ENCODE measurements around the gene USP31.

Gene USP31

DNA sequence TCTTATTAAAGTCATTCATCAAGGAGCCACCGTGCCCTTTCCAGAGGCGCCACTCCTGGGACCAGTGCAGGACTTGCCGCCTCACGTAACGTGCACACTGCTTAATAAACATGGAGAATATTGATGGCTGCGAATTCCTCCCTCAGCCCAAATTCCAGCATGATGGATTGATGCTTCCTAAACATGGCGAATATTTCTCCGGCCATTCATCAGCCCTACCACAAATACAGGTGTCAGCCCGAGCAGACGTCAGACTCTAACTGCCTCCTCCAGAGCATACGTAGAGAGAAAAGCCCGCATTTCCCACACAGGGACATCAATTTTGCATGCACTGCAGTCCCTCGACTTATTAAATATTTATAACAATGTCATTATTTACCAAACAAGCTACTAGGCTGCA, 97.0 kb downstream of the USP31 start:
- no peak overlapping the region for H3K4me3 Mint-ChIP-seq
- DNase-seq (ENCODE audit: low spot score in 2 of 2) (no peak), ATAC-seq (no peak)
- H3K4me1 Mint-ChIP-seq: no peaks in the 10 kb centered on the region
- no peaks in the 10 kb centered on the region for H3K9me3 Mint-ChIP-seq
- H3K27ac Mint-ChIP-seq: no peak overlapping the region
- H3K36me3 Mint-ChIP-seq: no peaks in the 10 kb centered on the region

- DNase-seq (ENCODE audit: low spot score in 2 of 2) (no peak), ATAC-seq (no peak)
- Mint-ChIP-seq H3K27ac (no peak overlapping the region), H3K4me3 (no peak overlapping the region), H3K36me3 (no peaks in the 10 kb centered on the region), H3K4me1 (no peaks in the 10 kb centered on the region), H3K9me3 (no peaks in the 10 kb centered on the region)
Observed at GRCh38 chr16:23051587-23051986, 97.7 kb downstream of the USP31 start.

DNA sequence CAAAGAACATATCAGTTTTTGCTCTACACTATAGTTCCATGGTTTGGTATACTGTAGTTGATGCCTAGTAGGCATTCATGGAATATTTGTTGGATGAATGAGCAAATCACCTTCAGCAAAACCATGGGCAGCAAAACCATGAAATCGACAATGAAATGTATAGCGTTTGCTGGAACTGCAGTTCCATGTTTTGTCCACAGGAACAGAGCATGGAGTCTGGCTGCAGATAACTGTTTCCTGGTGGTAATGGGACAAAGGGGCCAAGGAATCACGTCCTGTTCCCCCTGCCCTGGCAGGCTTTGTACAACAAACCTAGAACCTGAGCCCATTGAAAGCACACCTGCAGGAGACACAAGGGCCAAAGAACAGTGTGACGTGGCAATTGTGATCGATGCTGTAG, 101.1 kb downstream of the USP31 start:
- ATAC-seq: no peak
- no peak for DNase-seq (ENCODE audit: low spot score in 2 of 2)
- Mint-ChIP-seq H3K4me3 (no peak overlapping the region), H3K36me3 (no peaks in the 10 kb centered on the region), H3K27ac (no peak overlapping the region), H3K4me1 (no peaks in the 10 kb centered on the region), H3K9me3 (peaks cover 3% of the 10 kb centered on the region)

DNA sequence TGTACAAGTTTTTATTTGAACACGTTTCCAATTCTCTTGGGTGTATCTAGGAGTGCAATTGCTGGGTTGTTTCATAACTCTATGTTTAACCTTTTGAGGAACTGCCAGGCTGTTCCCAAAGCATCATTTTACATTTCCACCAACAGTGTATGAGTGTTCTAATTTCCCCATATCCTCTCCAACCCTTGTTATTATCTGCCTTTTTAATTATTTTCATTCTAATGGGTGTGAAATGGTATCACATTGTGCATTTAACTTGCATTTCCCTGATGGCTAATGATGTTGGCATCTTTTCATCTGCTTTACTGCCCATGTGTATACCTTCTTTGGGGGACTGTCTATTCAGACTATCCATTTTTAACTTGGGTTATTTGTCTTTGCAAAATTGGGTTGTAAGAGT, 104.2 kb downstream of the USP31 start:
- Mint-ChIP-seq H3K9me3 (peaks cover 3% of the 10 kb centered on the region), H3K4me1 (no peaks in the 10 kb centered on the region), H3K27ac (no peak overlapping the region), H3K36me3 (no peaks in the 10 kb centered on the region), H3K4me3 (no peak overlapping the region)
- DNase-seq (ENCODE audit: low spot score in 2 of 2): no peak
- ATAC-seq: no peak

DNA sequence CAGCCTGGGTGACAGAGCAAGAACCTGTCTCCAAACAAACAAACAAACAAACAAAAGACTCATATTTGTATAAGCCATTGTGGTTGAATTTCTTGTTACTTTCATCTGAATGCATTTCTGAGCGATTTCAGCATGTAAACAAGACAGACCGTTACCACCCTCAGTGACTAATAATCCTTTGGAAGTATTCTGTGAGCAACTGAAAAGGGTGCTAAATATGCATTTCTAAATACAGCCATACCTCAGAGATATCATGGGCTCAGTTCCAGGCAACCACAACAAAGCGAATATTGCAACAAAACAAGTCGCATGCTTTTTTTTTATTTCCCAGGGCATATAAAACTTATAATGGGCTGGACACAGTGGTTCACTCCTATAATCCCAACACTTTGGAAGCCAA, 109.0 kb downstream of the USP31 start:
- Mint-ChIP-seq H3K36me3 (no peaks in the 10 kb centered on the region), H3K4me3 (no peak overlapping the region), H3K9me3 (peaks cover 3% of the 10 kb centered on the region), H3K4me1 (no peaks in the 10 kb centered on the region), H3K27ac (no peak overlapping the region)
- ATAC-seq (no peak), DNase-seq (ENCODE audit: low spot score in 2 of 2) (no peak)

- Mint-ChIP-seq H3K36me3 (no peaks in the 10 kb centered on the region), H3K9me3 (no peaks in the 10 kb centered on the region), H3K27ac (no peak overlapping the region), H3K4me3 (no peak overlapping the region), H3K4me1 (no peaks in the 10 kb centered on the region)
- no peak for ATAC-seq
- no peak for DNase-seq (ENCODE audit: low spot score in 2 of 2)
Observed at GRCh38 chr16:23039118-23039517, 110.1 kb downstream of the USP31 start.

GRCh38 chr16:23035240-23035639, 114.0 kb downstream of the USP31 start:
- H3K27ac Mint-ChIP-seq: no peak overlapping the region
- ATAC-seq: no peak
- H3K36me3 Mint-ChIP-seq: no peaks in the 10 kb centered on the region
- no peak overlapping the region for H3K4me3 Mint-ChIP-seq
- H3K9me3 Mint-ChIP-seq: peaks cover 3% of the 10 kb centered on the region
- no peak for DNase-seq (ENCODE audit: low spot score in 2 of 2)
- H3K4me1 Mint-ChIP-seq: no peaks in the 10 kb centered on the region

DNA sequence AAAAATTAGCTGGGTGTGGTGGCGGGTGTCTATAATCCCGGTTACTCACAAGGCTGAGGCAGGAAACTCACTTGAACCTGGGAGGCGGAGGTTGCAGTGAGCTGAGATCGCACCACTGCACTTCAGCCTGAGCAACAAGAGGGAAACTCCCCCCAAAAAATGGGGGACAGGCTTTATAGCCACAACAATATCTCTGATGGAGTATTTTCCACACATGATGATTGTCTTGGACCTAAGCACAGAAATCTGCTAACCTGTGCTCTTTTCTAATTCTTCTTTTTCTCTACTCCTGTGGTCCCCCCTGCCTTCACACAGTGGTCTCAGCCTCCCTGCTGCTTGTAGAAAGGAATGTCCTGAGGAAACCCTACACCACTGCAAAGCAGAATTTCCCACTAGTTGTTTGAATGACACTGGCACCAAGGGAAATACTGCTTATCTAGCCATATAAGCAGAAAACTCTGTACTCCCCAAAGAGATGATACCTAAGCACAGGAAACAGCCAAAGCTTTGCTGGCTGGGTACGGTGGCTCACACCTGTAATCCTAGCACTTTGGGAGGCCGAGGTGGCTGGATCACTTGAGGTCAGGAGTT, 117.6 kb downstream of the USP31 start:
- DNase-seq (ENCODE audit: low spot score in 2 of 2) (no peak), ATAC-seq (no peak)
- Mint-ChIP-seq H3K9me3 (peaks cover 3% of the 10 kb centered on the region), H3K36me3 (no peaks in the 10 kb centered on the region), H3K27ac (no peak overlapping the region), H3K4me3 (no peak overlapping the region), H3K4me1 (no peaks in the 10 kb centered on the region)

GRCh38 chr16:23029733-23030420, 119.4 kb downstream of the USP31 start:
- Mint-ChIP-seq H3K4me1 (no peaks in the 10 kb centered on the region), H3K27ac (no peak overlapping the region), H3K4me3 (no peak overlapping the region), H3K36me3 (no peaks in the 10 kb centered on the region), H3K9me3 (peaks cover 3% of the 10 kb centered on the region)
- DNase-seq (ENCODE audit: low spot score in 2 of 2): no peak
- ATAC-seq: no peak

DNA sequence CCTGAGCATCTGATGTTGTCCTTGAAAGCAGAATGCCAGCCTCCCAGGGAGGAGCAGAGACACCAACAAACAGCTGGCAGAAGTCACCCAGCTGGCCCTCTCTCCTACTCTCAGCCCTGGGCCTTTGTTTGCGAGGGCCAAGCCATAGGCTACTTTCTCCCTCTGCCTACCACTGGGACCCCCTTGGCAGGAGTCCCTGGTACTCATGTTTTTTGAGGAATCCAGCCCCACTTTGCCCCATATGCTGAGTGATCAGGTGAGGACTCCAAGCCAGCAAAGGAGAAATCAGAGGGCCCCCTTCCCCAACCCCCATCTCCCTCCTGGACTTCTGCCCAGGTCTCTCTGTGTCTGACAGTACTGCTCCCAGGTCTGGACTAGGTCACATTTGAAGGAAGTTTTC, 121.9 kb downstream of the USP31 start:
- Mint-ChIP-seq H3K4me3 (no peak overlapping the region), H3K27ac (no peak overlapping the region), H3K4me1 (no peaks in the 10 kb centered on the region), H3K9me3 (no peaks in the 10 kb centered on the region), H3K36me3 (no peaks in the 10 kb centered on the region)
- DNase-seq (ENCODE audit: low spot score in 2 of 2): no peak
- ATAC-seq: no peak

DNA sequence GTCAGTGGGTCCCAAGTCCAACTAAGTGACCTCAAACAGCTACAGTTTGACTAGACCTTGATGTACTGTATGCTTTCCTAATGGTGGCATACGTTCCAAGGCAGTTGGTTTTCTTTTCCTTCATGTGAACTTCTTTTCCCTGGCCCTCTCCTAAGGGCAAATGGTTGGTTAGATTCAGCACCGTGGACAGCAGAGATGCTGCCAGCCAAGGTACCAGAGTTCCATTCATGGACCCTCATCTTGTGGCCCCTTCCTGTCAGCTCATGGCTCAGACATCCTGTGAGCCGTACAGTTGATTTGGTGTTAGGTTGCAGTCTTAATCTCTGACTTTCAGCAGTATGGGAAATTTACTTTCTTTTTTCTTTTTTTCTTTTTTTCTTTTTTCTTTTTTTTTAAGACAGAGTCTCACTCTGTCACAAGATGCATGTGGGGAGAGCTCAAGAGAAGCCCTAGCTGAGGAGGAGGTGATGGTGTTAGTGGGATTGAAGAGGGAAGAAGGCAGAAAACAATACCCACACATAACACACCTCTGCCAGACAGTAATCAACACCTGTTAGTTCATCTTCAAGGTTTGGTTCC, 122.4 kb downstream of the USP31 start:
- H3K4me3 Mint-ChIP-seq: no peak overlapping the region
- no peak for DNase-seq (ENCODE audit: low spot score in 2 of 2)
- H3K27ac Mint-ChIP-seq: no peak overlapping the region
- no peaks in the 10 kb centered on the region for H3K9me3 Mint-ChIP-seq
- no peaks in the 10 kb centered on the region for H3K36me3 Mint-ChIP-seq
- no peaks in the 10 kb centered on the region for H3K4me1 Mint-ChIP-seq
- no peak for ATAC-seq

GRCh38 chr16:23025692-23026307, 123.5 kb downstream of the USP31 start:
- no peaks in the 10 kb centered on the region for H3K9me3 Mint-ChIP-seq
- DNase-seq (ENCODE audit: low spot score in 2 of 2) (no peak), ATAC-seq (no peak)
- no peak overlapping the region for H3K27ac Mint-ChIP-seq
- H3K4me3 Mint-ChIP-seq: no peak overlapping the region
- H3K36me3 Mint-ChIP-seq: no peaks in the 10 kb centered on the region
- H3K4me1 Mint-ChIP-seq: no peaks in the 10 kb centered on the region

DNA sequence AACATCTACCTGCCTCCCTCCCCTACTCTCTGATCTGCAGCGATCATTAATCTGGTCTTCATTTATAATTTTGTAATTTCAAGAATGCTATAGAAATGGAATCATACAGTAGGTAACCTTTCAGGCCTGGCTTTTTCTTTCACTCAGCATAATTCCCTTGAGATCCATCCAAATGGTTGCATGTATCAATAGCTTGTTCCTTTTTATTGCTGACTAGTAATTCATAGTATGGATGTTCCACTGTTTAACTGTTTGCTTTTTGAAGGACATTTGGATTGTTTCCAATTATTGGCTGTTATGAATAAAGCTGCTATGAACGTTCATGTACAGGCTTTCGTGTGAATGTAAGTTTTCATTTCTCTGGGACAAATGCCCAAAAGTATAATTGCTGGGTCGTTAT, 125.2 kb downstream of the USP31 start:
- no peaks in the 10 kb centered on the region for H3K36me3 Mint-ChIP-seq
- H3K4me3 Mint-ChIP-seq: no peak overlapping the region
- H3K9me3 Mint-ChIP-seq: peaks cover 3% of the 10 kb centered on the region
- ATAC-seq: no peak
- DNase-seq (ENCODE audit: low spot score in 2 of 2): no peak
- H3K4me1 Mint-ChIP-seq: no peaks in the 10 kb centered on the region
- H3K27ac Mint-ChIP-seq: no peak overlapping the region

GRCh38 chr16:23020084-23020483, 129.2 kb downstream of the USP31 start:
- Mint-ChIP-seq H3K27ac (no peak overlapping the region), H3K4me3 (no peak overlapping the region), H3K9me3 (peaks cover 3% of the 10 kb centered on the region), H3K36me3 (no peaks in the 10 kb centered on the region), H3K4me1 (no peaks in the 10 kb centered on the region)
- DNase-seq (ENCODE audit: low spot score in 2 of 2): no peak
- ATAC-seq: no peak

DNA sequence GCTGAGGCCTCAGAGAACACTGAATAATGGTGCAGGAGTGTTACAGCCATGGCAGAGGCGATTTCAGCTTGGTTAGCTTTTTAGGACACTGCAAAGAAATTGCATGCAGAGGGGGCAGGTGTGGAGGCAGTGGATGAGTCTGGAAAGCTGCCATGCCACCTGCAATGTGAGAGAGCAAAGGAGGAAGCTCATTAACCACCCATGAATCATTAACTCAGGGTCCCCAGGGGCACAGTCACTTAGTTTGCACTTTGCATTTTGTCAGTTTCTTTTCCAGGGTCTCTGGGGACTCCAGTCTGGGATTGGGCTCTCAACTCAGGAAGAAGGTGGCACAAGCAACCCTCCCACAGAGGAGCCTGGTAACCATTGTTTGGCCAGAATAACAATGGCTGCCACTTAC, 132.9 kb downstream of the USP31 start:
- Mint-ChIP-seq H3K27ac (no peak overlapping the region), H3K9me3 (peaks cover 3% of the 10 kb centered on the region), H3K36me3 (no peaks in the 10 kb centered on the region)

DNA sequence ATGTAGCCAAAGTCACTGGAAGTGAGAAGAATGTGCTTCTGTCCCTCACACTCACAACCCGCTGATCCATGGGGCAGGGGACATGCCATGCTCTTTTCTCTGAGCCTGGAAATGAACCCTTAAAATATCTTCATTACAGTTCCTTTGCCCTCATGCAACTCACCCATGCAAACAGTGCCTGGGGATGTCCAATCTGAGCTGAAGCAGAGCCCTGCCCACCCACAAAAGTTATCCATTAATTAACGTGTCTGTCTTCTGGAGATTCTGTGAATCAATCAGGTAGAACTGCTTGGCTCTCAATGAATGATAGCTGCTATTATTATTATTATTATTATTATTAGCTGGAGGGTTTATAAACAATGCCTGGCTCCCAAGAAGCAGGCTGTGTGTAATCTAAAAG, 133.7 kb downstream of the USP31 start:
- H3K4me1 Mint-ChIP-seq: no peaks in the 10 kb centered on the region
- ATAC-seq (no peak), DNase-seq (ENCODE audit: low spot score in 2 of 2) (no peak)
- H3K36me3 Mint-ChIP-seq: no peaks in the 10 kb centered on the region
- peaks cover 3% of the 10 kb centered on the region for H3K9me3 Mint-ChIP-seq
- no peak overlapping the region for H3K27ac Mint-ChIP-seq
- no peak overlapping the region for H3K4me3 Mint-ChIP-seq

More for the DNA sequence above, 132.9 kb downstream of the USP31 start:
- H3K4me3 Mint-ChIP-seq: no peak overlapping the region
- DNase-seq (ENCODE audit: low spot score in 2 of 2) (no peak), ATAC-seq (no peak)
- H3K4me1 Mint-ChIP-seq: no peaks in the 10 kb centered on the region

Measured in stimulated activated effector memory CD8-positive, alpha-beta T cell treated with anti-CD3 and anti-CD28 coated beads, Interleukin-12 subunit alpha, Interleukin-12 subunit beta, amount 100 ng/mL, for 72 hours (primary cell).